OCI-LY7 (cell line): Measurements from ENCODE around the gene MTIF2.
"Not testable (repeated sequence)": the region's sequence is repeated elsewhere in the genome, so short reads cannot be mapped to it uniquely, and the experiment has no call there.

ENCODE experiments used
- EZH2phosphoT487 ChIP-seq: fragments of 200-600 bp; sonication (generic); IDR thresholded peaks from 2 replicates; pipeline ENCODE4 v1.6.1; 2018; ENCODE audit warnings: low read depth, borderline replicate concordance, mild to moderate bottlenecking, mixed run types, antibody characterized with exemption, low read length, moderate library complexity, mixed read lengths
- TF ChIP-seq, protein P1 (sequence below): fragments of 200-600 bp; sonication (generic); conservative IDR thresholded peaks from 2 replicates; pipeline ENCODE4 v1.5.1; 2014; ENCODE audit warnings: mild to moderate bottlenecking, antibody characterized with exemption, low read length, moderate library complexity, mixed read lengths

- TF ChIP-seq, protein P1, sequence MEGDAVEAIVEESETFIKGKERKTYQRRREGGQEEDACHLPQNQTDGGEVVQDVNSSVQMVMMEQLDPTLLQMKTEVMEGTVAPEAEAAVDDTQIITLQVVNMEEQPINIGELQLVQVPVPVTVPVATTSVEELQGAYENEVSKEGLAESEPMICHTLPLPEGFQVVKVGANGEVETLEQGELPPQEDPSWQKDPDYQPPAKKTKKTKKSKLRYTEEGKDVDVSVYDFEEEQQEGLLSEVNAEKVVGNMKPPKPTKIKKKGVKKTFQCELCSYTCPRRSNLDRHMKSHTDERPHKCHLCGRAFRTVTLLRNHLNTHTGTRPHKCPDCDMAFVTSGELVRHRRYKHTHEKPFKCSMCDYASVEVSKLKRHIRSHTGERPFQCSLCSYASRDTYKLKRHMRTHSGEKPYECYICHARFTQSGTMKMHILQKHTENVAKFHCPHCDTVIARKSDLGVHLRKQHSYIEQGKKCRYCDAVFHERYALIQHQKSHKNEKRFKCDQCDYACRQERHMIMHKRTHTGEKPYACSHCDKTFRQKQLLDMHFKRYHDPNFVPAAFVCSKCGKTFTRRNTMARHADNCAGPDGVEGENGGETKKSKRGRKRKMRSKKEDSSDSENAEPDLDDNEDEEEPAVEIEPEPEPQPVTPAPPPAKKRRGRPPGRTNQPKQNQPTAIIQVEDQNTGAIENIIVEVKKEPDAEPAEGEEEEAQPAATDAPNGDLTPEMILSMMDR, result not testable (repeated sequence)
- TF ChIP-seq EZH2phosphoT487, result not testable (repeated sequence)
Measured at GRCh38 chr2:55279859-55280424, 10.9 kb upstream of the MTIF2 start.
